Karpas-422 (cell line): ENCODE data around the gene GALNT18. TPM values are rescaled to one million over a fixed set of nuclear protein-coding genes. Genes with fewer than 3 reads are reported as not detected.
"Not testable (repeated sequence)": the region's sequence is repeated elsewhere in the genome, so short reads cannot be mapped to it uniquely, and the experiment has no call there.

ENCODE experiments used
- DNase-seq: peaks from one replicate; pipeline ENCODE4 v3.0.0-alpha.2; 2015
- H2AFZ ChIP-seq: fragments of 200-600 bp; sonication (generic); 2 replicates; pipeline ENCODE4 v1.6.1; 2014; ENCODE audit warnings: antibody characterized with exemption, low read length, mixed read lengths
- H3K27ac ChIP-seq: fragments of 200-600 bp; sonication (generic); 2 replicates; pipeline ENCODE4 v1.5.1; 2014; ENCODE audit warnings: mild to moderate bottlenecking, low read length, moderate library complexity
- H3K27me3 ChIP-seq: fragments of 200-600 bp; sonication (generic); 2 replicates; pipeline ENCODE4 v1.6.1; 2014; ENCODE audit warnings: low read length, mixed read lengths
- H3K36me3 ChIP-seq: fragments of 200-600 bp; sonication (generic); 2 replicates; pipeline ENCODE4 v1.6.1; 2014; ENCODE audit warnings: low read length, mixed read lengths; ENCODE audit not compliant: insufficient read depth
- H3K4me1 ChIP-seq: fragments of 200-600 bp; sonication (generic); 2 replicates; pipeline ENCODE4 v1.6.1; 2014; ENCODE audit warnings: mild to moderate bottlenecking, low read length, mixed read lengths
- H3K4me2 ChIP-seq: fragments of 200-600 bp; sonication (generic); 2 replicates; pipeline ENCODE4 v1.6.1; 2014; ENCODE audit warnings: low read length, low read depth, mild to moderate bottlenecking; ENCODE audit not compliant: poor library complexity, severe bottlenecking
- H3K4me3 ChIP-seq: fragments of 200-600 bp; sonication (generic); 2 replicates; pipeline ENCODE4 v1.5.1; 2014; ENCODE audit warnings: mild to moderate bottlenecking, antibody characterized with exemption, low read length, mixed read lengths
- H3K79me2 ChIP-seq: fragments of 200-600 bp; sonication (generic); 2 replicates; pipeline ENCODE4 v1.6.1; 2014; ENCODE audit warnings: mild to moderate bottlenecking, low read length, mixed read lengths
- H3K9ac ChIP-seq: fragments of 200-600 bp; sonication (generic); 2 replicates; pipeline ENCODE4 v1.6.0; 2014; ENCODE audit warnings: low read length
- H3K9me2 ChIP-seq: fragments of 200-600 bp; sonication (generic), shearing (Covaris generic); replicated peaks from 2 replicates; pipeline ENCODE4 v1.6.0; 2014; ENCODE audit warnings: mild to moderate bottlenecking, low read length, moderate library complexity; ENCODE audit not compliant: insufficient read depth
- H3K9me3 ChIP-seq: fragments of 300-700, 200-600 bp; sonication (generic); 2 replicates; pipeline ENCODE4 v1.6.1; 2014; ENCODE audit warnings: low read length, mixed read lengths
- H4K20me1 ChIP-seq: fragments of 200-600 bp; sonication (generic); 2 replicates; pipeline ENCODE4 v1.6.1; 2014; ENCODE audit warnings: mild to moderate bottlenecking, antibody characterized with exemption, low read length, low read depth; ENCODE audit not compliant: insufficient read depth
- total RNA-seq: library from RNA; depleted of rRNA; stranded (reverse); fragments of >200 nt; shearing (Covaris generic); gene quantifications from 2 replicates; pipeline ENCODE4 v1.2.3, GENCODE V29; 2014; ENCODE audit warnings: low replicate concordance

Gene GALNT18
- total RNA-seq, 1 experiment from 2014 or later: not detected

DNA sequence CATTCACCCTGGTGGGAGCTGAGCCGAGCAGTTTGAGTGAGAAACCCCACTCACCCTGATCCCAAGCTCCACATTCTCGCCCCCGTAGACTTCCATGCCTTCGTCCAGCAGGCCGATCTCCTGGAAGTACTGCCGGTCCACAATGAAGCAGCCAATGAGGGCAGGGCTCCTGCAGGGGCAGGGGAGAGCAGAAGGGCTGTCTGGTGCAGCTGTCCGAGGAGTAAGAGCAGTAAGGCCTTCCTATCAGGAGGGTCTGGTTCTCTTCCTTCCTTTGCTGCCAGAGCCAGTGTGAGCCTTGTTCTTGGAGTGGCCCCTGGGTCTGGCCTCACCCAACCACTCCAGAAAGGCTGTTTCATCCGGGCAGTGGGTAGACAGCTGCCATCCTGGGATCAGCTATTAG, 249.3 kb downstream of the GALNT18 start:
- Histone ChIP-seq H3K4me2 (no peak overlapping the region), H3K9me3 (no peaks in the 10 kb centered on the region), H3K79me2 (no peaks in the 10 kb centered on the region), H3K9me2 (no peaks in the 10 kb centered on the region), H2AFZ (no peak overlapping the region), H3K36me3 (no peaks in the 10 kb centered on the region), H3K4me3 (no peak overlapping the region), H3K9ac (no peak overlapping the region), H3K4me1 (peaks cover 5% of the 10 kb centered on the region; the same call in 1 of the 2 replicates), H4K20me1 (no peaks in the 10 kb centered on the region), H3K27ac (no peak overlapping the region), H3K27me3 (no peaks in the 10 kb centered on the region)
- DNase-seq: no peak

DNA sequence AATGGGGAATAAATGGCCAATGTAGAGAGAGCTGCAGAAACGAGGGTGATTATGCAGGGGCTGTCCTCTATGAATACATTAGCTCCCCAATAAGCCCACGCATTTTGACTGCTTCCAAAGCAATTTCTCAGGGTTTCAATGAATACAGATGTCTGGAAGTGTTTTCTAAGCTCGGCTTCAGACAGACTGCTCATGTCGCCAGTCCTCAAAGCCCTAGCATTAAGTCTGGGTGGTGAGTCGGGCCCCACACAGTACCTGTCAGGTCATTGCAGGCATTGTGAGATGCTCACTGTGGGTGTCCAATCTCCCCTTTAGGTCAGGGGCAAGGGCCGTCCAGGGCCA, 250.9 kb downstream of the GALNT18 start:
- Histone ChIP-seq H3K79me2 (no peaks in the 10 kb centered on the region), H3K4me1 (peaks cover 5% of the 10 kb centered on the region; the same call in 1 of the 2 replicates), H3K27ac (no peak overlapping the region), H3K36me3 (no peaks in the 10 kb centered on the region), H3K9me2 (no peaks in the 10 kb centered on the region), H4K20me1 (no peaks in the 10 kb centered on the region), H3K4me3 (no peak overlapping the region), H3K9ac (no peak overlapping the region), H3K27me3 (no peaks in the 10 kb centered on the region), H3K4me2 (no peak overlapping the region), H2AFZ (no peak overlapping the region), H3K9me3 (no peaks in the 10 kb centered on the region)
- DNase-seq: no peak

DNA sequence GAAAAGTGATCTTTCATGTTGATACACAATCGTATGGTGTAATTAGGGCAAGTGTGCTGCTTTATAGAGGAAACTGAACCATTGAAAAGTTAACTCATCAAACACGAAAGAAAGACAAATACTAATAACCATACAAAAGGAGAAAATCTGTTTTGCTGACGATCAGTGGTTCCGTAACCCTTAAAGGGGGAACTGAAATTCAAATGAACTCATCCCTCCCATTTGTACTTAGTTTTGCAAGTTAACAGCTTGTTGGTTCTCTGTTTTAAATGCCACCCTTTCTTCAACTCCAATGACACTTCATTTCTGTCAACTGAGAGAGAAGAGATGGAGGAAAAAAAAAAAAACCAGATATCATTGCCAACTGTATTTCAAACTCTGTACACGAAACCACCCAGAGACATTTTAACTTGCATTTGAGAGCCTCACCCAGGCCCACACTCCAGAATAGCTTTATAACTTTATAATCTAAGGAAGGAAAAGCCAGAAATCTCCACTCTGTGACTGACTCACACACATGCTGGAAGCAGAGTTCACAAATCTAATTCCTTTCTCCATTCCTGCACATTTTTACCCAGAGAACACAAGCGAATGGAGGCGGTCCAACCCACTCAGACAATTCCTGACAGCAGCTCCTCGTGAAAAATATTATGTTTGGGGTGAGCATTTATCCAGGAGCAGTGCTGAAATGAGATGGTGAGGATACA, 251.4 kb downstream of the GALNT18 start:
- no peak overlapping the region for H3K9ac ChIP-seq
- H3K9me2 ChIP-seq: no peaks in the 10 kb centered on the region
- no peak overlapping the region for H3K27ac ChIP-seq
- no peak overlapping the region for H3K4me3 ChIP-seq
- H3K4me2 ChIP-seq: no peak overlapping the region
- H3K36me3 ChIP-seq: no peaks in the 10 kb centered on the region
- H3K27me3 ChIP-seq: no peaks in the 10 kb centered on the region
- no peaks in the 10 kb centered on the region for H4K20me1 ChIP-seq
- DNase-seq: no peak
- no peak overlapping the region for H2AFZ ChIP-seq
- H3K79me2 ChIP-seq: no peaks in the 10 kb centered on the region
- peaks cover 5% of the 10 kb centered on the region; the same call in 1 of the 2 replicates for H3K4me1 ChIP-seq
- H3K9me3 ChIP-seq: no peaks in the 10 kb centered on the region

DNA sequence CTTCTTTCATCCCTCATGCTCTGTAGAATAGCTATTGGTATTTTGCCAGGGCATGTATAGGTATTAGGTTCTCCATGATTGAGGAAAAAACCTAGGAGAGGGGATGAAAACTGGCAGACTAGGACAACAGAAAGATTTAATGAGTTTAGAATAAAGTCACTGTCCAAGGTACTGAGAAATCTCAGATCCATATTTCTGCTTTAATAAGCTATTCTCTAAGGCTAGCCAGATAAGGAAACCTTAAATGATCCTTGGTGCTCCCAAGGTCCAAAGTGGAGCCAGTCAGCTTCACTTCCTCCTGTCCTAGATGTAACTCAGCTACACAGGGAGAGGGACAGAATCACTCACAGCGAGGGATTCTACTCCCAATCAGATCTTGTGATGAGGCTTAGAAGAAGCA, 255.0 kb downstream of the GALNT18 start:
- H3K4me2 ChIP-seq: no peak overlapping the region
- H3K9me3 ChIP-seq: no peaks in the 10 kb centered on the region
- H3K36me3 ChIP-seq: no peaks in the 10 kb centered on the region
- no peaks in the 10 kb centered on the region for H3K4me1 ChIP-seq
- H3K9ac ChIP-seq: no peak overlapping the region
- no peak overlapping the region for H3K27ac ChIP-seq
- no peaks in the 10 kb centered on the region for H3K79me2 ChIP-seq
- no peak for DNase-seq
- no peak overlapping the region for H3K4me3 ChIP-seq
- H2AFZ ChIP-seq: no peak overlapping the region
- no peaks in the 10 kb centered on the region for H3K9me2 ChIP-seq
- H3K27me3 ChIP-seq: no peaks in the 10 kb centered on the region
- no peaks in the 10 kb centered on the region for H4K20me1 ChIP-seq

DNA sequence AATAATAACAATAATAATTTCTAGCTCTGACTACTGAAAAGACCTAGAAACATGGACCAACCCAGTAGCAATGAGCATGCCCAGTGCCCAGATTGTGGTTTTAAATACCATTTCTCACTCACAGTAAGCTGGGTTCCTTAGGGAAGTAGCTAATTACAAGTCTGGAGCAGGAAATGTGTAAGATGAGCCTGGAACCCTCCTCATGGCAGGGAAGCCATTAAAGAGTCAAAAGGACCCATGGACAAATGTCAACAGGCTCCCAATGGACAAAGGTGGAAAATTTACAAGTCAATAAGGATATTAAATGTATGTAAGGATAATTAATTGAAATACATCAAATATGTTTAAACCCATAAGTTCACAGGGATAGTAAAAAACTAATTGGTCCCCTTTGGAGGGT, 258.1 kb downstream of the GALNT18 start:
- no peak for DNase-seq

DNA sequence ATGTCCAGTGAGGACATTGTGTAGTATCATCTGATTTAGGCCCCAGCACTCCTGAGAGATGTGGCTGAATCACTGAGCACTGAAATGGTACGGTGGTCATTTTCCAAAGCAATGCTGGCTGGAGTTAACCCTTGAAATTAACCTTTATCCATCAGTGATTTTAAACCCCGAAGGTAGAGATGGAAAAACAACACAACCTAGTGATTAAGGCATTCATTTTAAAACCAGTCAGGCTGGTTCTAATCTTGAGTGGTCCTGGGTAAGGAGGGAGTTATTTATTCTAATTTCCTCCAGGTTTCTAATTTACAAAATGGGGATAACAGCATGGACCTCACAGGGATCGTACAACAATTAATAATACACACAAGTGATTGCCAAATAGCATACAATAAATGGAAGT, 262.2 kb downstream of the GALNT18 start:
- Histone ChIP-seq H3K4me1 (no peaks in the 10 kb centered on the region), H4K20me1 (no peaks in the 10 kb centered on the region), H3K4me3 (no peak overlapping the region), H3K9me2 (no peaks in the 10 kb centered on the region), H3K9me3 (no peaks in the 10 kb centered on the region), H3K27ac (no peak overlapping the region), H3K27me3 (no peaks in the 10 kb centered on the region), H3K9ac (no peak overlapping the region), H3K79me2 (no peaks in the 10 kb centered on the region), H3K36me3 (no peaks in the 10 kb centered on the region), H2AFZ (no peak overlapping the region), H3K4me2 (no peak overlapping the region)
- DNase-seq: no peak

More for the DNA sequence above, 258.1 kb downstream of the GALNT18 start:
- Histone ChIP-seq H3K4me2 (no peak overlapping the region), H3K79me2 (no peaks in the 10 kb centered on the region), H3K27me3 (no peaks in the 10 kb centered on the region), H3K9me2 (no peaks in the 10 kb centered on the region), H3K36me3 (no peaks in the 10 kb centered on the region), H3K27ac (no peak overlapping the region), H4K20me1 (no peaks in the 10 kb centered on the region), H3K9me3 (no peaks in the 10 kb centered on the region), H3K9ac (no peak overlapping the region), H3K4me3 (no peak overlapping the region), H3K4me1 (no peaks in the 10 kb centered on the region), H2AFZ (no peak overlapping the region)

DNA sequence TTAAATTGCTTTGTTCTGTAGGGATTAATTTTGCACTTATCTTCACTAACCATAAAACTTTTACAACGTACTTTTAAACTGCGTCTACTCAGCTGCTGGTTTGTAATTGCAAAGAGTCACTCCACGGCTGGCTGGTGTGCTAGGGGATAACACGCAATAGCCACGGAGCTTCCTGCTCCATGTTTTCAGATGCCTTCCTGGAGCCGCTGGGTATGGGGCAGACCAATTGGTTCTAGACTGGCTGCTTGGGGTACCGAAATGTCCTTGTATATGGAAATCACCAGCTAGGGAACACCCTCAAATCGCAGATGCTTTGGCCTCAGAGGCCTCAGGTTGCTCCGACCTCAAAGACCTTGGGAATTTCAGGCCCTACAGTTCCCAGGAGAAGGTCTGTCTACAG, 265.0 kb downstream of the GALNT18 start:
- no peak overlapping the region for H3K9ac ChIP-seq
- H3K27me3 ChIP-seq: no peaks in the 10 kb centered on the region
- no peaks in the 10 kb centered on the region for H4K20me1 ChIP-seq
- DNase-seq: no peak
- no peak overlapping the region for H3K4me2 ChIP-seq
- no peaks in the 10 kb centered on the region for H3K9me3 ChIP-seq
- no peak overlapping the region for H3K27ac ChIP-seq
- H3K4me1 ChIP-seq: no peaks in the 10 kb centered on the region
- H3K36me3 ChIP-seq: no peaks in the 10 kb centered on the region
- no peak overlapping the region for H3K4me3 ChIP-seq
- H3K9me2 ChIP-seq: no peaks in the 10 kb centered on the region
- H2AFZ ChIP-seq: no peak overlapping the region
- no peaks in the 10 kb centered on the region for H3K79me2 ChIP-seq

DNA sequence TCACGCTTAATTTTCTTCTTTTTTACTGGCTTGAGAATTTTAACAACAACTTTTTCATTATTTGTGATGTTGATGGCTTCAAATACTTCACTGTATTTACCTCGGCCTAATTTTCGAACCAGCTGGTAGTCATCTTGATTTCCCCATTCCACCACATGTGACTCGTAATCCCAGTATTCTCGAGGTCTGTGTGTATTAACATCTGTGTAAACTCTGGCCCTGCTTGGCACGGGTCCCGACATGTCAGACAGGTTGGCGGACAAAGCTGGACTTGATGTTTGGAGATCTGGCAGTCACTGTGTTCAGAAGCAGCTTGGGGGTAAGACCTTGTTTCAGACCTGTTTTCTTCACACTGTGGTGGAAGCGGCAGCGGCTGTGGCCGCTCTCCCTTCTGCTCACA, 268.9 kb downstream of the GALNT18 start, which contains the start of gene CSNK2A3:
TSS of gene CSNK2A3 (minus strand) at position 373 of the 400 bp plus-strand sequence. CDS start at position 242, 131 bp downstream.
- not testable (repeated sequence) for H3K27me3 ChIP-seq, H3K4me2 ChIP-seq, H3K9me3 ChIP-seq, H3K9me2 ChIP-seq, H3K79me2 ChIP-seq, H3K9ac ChIP-seq, H3K4me1 ChIP-seq, H3K36me3 ChIP-seq, H4K20me1 ChIP-seq, H3K27ac ChIP-seq, H2AFZ ChIP-seq, DNase-seq, H3K4me3 ChIP-seq
